GM18909 (cell line): ENCODE measurements around the gene SGCG.
"Not testable (repeated sequence)": the region's sequence is repeated elsewhere in the genome, so short reads cannot be mapped to it uniquely, and the experiment has no call there.

Source experiments
- ATAC-seq: cut with Tn5 transposase; IDR thresholded peaks from one replicate; pipeline ENCODE4 v1.9.1; 2021; ENCODE audit warnings: mild to moderate bottlenecking; ENCODE audit not compliant: unreplicated experiment, poor library complexity

SGCG gene, protein sequence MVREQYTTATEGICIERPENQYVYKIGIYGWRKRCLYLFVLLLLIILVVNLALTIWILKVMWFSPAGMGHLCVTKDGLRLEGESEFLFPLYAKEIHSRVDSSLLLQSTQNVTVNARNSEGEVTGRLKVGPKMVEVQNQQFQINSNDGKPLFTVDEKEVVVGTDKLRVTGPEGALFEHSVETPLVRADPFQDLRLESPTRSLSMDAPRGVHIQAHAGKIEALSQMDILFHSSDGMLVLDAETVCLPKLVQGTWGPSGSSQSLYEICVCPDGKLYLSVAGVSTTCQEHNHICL

DNA sequence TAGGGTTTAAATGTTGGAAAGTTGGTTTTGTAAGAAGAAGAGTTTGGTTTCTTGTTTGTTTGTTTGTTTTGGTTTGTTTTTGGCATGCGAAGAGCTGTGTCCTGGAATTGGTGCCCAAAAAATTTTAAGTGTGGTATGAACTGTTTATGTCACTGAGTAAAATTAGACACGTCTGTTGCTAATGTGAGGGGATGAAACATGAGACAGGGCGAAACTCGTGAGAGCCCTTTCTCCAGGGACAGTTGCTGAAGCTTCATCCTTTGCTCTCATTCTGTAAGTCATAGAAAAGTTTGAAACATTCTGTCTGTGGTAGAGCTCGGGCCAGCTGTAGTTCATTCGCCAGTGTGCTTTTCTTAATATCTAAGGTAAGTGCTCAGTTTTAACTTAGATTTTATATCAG lies at the start of gene SGCG:
Gene SGCG (plus strand): TSS at position 269 of the 400 bp plus-strand sequence. CDS start 22,716 bp downstream, outside the sequence.
- no peak for ATAC-seq

- ATAC-seq, result no peak
Measured at GRCh38 chr13:23134542-23134941, 46.2 kb upstream of the SGCG start.

DNA sequence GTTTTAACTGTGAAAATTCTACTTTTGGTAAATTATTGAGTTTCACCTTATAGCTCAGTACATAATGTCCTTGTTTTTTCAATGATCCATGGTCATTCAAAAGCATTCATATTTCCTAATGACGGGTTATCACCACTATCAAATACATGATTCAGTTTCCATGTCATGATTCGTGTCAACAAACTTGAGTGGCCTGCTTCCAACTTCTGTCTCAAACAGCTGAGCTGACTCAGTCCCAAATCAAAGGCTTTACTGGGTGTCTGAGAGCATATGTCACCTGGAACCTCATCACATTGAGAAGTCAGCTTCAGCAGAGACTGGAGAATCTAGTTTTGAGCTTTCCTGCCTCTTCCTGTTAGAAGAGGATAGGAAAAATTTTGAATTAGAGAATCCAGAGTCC lies 40.3 kb upstream of the SGCG start:
- no peak for ATAC-seq

DNA sequence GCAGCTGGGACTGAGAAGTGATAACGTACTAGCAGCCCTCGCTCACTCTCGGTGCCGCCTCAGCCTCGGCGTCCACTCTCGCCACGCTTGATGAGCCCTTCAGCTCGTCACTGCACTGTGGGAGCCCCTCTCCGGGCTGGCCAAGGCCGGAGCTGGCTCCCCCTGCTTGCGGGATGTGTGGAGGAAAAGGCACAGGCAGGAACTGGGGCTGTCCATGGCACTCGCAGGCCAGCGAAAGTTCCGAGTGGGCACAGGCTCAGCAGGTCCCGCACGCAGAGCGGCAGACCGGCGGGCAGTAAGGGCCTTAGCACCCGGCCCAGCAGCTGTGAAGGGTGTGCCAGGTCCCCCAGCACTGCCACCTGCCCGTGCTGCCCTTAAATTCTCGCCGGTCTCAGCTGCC lies 38.8 kb upstream of the SGCG start:
- no peak for ATAC-seq

DNA sequence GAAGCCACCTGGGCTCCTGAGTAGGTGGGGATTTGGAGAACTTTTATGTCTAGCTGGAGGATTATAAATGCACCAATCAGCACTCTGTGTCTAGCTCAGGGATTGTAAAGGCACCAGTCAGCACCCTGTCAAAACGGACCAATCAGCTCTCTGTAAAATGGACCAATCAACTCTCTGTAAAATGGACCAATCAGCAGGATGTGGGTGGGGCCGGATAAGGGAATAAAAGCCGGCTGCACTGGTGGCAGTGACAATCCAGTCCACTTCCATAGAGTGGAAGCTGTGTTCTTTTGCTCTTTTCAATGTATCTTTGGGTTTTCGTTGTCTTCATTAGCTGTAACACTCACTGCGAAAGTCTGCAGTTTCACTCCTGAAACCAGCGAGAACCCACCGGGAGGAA lies 38.2 kb upstream of the SGCG start:
- not testable (repeated sequence) for ATAC-seq

DNA sequence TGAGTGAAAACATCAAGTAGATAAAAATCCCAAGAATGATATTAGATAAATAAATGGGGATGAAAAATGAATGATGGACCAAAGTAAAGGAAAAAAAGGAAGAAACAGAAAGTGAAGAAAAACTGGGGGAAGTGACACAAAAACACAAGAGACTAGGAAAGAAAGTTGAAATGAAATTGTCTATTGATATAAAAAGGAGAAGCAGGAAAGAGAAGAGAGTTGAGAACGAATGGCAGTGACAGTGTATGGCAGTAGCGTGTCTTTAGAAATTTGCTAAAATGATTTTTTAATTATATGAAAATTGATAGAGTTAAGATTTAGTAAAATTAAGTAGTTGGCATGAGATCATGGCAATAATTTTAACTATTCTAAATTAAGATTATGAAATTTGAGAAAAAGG lies 36.3 kb upstream of the SGCG start:
- ATAC-seq, result no peak

DNA sequence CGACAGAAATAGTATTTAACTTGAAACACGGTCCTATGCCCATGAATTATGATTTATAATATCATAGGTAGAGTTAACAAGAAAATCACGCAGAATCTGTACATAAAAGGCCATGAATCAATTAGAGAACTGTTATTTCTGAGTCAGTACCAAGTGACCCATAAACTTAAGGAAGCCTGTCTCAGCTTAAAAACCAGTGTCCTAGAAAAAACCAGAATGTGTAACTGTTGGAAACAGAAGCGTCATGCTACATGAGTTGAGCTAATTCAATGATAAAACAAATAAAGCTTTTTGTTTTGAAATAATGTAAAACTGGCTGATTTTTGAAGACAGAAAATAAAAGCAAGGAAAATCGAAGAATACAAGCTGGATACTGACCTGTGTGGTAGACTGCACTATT lies 34.8 kb upstream of the SGCG start:
- ATAC-seq, result no peak

DNA sequence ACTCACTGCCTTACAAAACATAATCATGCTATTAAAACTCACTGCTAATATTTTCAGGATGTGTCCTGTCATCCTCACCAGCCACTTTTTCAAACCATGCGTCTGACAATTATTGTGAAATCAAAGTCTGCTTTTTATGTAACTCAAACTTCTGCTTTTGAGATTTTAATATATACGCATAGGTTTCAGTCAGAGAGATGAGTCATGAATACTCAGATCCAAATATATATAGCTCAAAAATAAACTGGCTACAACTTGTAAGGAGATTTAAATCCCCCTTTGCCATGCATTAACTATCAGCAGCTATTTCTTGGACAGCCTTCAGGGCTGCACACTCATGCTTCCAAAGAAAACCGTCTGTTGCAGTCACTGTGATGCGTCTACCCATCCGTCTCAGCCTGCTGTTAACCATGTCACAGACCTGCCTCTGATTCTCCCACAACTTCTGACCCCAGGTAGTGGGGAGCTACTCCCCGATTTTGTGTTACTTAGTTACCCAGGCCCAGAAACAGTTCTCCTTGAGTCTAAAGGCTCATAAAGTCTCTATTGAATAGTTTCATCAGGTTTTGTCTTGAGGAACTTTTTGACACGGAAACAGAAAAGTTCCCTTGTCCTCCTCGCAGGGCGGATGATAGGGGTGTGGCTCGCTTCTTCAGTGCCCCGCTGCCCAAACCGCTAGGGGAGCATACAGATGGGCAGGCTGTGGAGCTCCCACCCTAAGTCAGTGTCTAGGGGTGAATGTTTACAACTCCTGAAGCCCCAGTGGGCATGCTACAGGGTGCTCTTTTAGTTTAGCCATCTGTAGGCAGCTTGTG lies 33.8 kb upstream of the SGCG start:
- no peak for ATAC-seq

- no peak for ATAC-seq
Measured at GRCh38 chr13:23147827-23148226, 33.0 kb upstream of the SGCG start.

DNA sequence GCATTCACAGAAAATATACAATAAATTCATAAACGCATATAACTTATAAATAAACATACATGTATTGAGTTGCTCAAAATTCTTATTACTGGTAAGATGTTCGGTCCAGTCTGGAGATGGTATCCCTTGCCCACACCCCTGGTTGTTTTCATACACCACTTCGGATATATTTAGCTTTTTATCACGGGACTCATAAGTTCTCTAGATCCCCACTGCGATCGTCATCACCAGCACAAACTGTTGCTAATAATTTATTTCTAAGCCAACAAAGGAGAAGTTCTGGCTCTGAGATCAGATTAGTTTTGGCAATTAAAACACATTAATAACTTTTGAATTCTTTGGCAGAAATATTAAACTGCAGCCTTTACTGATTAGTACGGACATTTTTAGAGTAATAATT lies 23.0 kb upstream of the SGCG start:
- ATAC-seq, result no peak

DNA sequence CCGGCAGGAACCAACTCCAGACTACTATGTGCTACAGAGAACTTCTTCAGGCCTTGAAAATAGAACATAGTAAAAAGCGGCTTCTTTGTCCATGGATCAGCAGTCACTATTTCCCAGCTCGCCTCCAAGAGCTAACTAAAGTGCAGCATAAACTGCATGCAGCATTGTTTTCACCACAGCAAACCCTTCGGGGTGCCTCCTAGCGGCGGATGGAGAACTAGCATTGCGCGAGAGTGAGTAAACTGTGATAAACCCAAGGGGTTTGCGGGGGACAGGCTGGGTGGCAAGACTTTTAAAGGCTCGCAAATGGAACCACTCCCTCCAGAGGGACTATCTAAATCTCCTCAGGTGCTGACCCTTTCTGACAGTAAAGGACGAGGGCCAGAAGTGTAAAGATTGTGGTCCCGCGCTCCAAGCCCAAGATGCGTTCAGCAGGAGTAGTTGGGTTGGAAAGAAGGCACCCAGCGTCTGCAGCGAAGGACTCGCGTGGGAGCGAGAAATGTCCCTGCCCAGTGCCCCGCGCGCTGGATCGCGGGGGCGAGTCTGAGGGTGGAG lies 21.5 kb upstream of the SGCG start:
- ATAC-seq, result no peak

- no peak for ATAC-seq
Measured at GRCh38 chr13:23159760-23160637, 20.8 kb upstream of the SGCG start.

DNA sequence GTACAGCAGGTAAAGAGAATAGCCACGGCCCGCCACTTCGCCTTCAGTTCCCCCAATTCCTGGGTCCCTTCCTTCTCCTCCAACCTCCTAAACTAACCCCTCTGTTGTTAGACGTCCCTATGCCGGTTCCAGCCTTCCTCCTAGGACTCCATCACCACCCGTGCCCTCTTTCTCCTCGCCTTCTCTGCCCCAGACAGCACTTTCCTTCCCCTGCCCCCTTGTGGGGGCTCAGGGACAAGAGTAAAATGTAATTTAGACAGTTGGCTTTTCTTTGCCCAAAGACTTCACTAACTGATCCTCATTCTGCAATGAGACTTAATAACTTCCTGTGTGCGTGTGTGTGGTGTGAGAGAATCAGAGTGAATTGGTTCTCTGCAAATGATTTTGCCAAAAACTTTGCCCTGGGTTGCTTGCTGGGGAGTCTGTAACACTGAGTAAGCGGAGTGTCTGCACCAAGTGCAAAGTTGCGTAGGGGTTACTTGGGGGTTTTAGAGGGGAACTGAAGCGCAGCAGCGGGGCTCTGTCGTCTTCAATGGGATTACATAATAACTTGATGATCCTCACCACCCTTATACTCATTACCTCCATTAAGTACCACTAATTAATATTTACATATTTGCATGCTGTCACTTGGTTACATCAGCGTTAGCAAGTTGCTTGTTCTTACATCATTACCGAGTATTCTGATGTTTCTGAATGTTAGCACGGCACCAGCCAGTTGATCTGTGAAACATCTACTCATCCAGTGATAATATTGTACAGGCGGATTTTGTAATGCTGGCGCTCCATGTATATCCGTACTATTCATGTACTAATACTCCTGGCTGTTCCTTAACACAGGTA lies 19.9 kb upstream of the SGCG start:
- ATAC-seq, result no peak

- ATAC-seq, result no peak
Measured at GRCh38 chr13:23161481-23161825, 19.3 kb upstream of the SGCG start.

- ATAC-seq, result no peak
Measured at GRCh38 chr13:23175920-23176319, 4.9 kb upstream of the SGCG start.

GRCh38 chr13:23182142-23182541 lies 1.4 kb downstream of the SGCG start:
- no peak for ATAC-seq

GRCh38 chr13:23183292-23183691 lies 2.5 kb downstream of the SGCG start:
- no peak for ATAC-seq

GRCh38 chr13:23185542-23185941 lies 4.8 kb downstream of the SGCG start:
- no peak for ATAC-seq

DNA sequence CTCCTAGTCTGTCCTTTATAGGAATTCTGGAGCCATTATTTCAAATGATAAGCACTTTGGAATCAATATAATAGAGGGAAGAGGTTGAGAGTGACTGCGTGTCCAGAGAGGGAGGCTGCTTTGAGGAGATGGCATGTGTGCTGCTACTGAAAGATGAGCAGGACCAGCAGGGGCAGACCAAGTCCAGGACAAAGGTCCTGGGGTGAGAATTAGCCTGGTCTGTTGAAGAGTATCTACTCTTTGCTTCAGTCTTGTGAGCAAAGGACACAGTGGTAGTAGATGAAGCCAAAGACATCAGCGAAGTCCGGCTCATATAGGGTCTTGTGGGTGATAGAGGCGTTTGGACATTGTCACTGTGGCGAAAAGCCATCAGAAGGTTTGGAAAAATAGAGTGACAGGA lies 21.1 kb downstream of the SGCG start:
- ATAC-seq, result no peak

- ATAC-seq, result no peak
Measured at GRCh38 chr13:23202383-23202782, 21.6 kb downstream of the SGCG start.
